NCI-H1048 (cell line): Measurements from ENCODE around the gene OR4M1.
"Not testable (repeated sequence)": the region's sequence is repeated elsewhere in the genome, so short reads cannot be mapped to it uniquely, and the experiment has no call there.

Source experiments
- DNase-seq: peaks from one replicate; lab custom pipeline; 2025; lab: John Stamatoyannopoulos, UW

OR4M1 gene

DNA sequence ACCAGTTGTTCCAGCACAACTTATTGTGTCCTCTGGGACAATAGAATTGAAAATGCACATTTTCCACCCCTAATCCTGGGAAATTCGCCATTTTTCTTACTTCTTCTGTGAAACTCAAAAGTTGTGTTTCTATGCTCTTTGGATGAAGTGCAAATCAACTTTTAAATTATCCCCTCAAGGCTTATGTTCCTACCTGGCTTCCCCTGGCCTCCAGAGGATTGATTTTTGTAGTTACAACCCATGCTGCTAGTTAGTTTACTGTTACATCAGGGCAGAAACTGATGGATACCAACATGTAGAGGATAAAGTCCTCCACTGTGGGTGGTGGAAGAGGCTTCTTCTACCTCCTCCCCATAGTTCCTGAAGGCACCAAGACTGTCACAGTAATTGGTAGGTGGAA is at the start of gene OR4M1:
OR4M1 (plus strand) TSS at position 301 of the 400 bp plus-strand sequence. CDS start 6,819 bp downstream, outside the sequence.
- not testable (repeated sequence) for DNase-seq

GRCh38 chr14:19729359-19729758 is 43.9 kb upstream of the OR4M1 start:
- DNase-seq = no peak

GRCh38 chr14:19729763-19730162 is 43.5 kb upstream of the OR4M1 start:
- DNase-seq = no peak

GRCh38 chr14:19733893-19734292 is 39.4 kb upstream of the OR4M1 start:
- not testable (repeated sequence) for DNase-seq

DNA sequence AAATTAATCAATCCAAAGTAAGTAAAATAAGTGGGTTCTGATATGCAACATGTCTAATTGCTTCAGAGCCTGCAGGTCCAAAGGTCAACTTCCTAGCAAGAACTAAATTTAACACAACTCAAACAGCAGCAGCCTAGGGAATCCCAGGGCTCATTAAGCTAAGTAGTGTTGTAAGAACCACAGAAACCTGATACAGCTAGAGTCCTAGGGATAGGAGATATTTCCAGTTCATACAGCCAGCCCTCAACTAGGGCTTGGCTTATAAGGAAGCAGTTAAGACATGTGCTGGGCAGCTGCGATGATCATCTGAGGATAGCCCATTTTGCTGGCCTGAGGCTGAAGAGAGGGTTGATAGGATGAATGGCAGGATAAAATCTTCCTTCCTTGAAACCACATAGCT is 30.0 kb upstream of the OR4M1 start, which contains the start of gene OR4Q3:
OR4Q3 (plus strand) TSS at position 316 of the 400 bp plus-strand sequence.
- no peak for DNase-seq

- not testable (repeated sequence) for DNase-seq
These were observed 21.0 kb upstream of the OR4M1 start for GRCh38 chr14:19752316-19752715.

DNA sequence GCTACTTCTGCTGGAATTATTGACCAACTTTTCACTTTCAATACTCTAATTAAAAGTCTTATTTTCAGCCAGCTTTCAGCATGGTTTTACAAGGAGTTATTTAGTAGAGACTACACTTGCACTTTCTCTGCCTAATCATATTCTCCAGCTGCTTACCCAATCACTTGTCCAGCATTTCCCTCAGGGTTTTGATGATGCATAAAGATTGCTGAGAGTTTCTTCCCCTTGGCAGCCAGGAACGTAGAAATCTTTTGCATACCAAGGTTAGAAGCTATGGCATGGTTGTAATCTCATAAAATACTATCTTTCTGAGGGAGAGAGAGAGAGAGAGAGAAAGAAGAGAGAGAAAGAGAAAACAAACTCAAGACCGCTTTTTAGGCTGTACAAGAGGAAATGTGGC is 19.1 kb upstream of the OR4M1 start:
- DNase-seq = no peak

DNA sequence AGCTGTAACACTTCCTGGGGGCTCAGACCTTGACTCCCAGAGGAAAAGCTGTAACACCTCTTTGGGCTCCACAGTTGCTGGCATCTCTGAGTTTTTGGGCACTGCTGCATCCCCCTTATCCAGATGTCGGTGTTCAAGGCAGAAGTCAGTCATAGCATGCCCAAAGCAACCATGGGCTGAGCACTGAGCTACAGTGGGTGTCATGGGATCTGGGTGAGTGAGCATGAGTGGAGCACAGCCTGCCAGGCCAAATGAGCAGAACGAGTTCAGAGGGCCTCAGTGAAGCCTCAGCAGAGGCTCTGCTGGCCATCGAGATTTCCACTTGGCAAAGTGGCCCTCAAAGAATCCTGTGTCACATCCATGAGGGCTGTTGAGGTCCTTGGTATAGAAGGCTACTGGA is 1.8 kb upstream of the OR4M1 start:
- DNase-seq = not testable (repeated sequence)

DNA sequence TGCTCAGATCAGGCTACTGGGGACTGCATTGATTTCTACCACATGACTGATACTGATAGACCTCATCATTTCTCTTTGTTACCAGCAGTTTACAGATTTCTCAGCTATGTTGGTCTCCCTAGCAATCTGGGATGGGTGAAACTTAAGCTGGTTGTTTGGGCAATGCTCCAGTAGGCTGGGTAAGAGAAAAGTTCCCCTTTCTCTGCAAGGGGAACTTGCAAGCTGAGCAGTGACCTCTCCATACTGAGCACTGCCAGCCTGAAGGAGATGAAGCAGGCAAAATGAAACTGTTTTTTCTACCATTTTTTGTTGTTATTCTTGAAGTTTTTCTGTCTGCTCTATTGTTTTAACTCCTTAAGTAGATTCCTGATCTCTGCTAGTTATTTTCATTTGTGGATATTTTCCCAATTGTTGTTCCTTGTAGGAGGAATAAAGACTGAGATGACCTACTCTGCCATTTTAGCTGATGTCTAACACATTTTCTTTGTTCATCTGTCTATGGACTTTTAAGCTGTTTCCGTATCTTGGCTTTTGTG is 1.3 kb upstream of the OR4M1 start:
- DNase-seq = no peak

DNA sequence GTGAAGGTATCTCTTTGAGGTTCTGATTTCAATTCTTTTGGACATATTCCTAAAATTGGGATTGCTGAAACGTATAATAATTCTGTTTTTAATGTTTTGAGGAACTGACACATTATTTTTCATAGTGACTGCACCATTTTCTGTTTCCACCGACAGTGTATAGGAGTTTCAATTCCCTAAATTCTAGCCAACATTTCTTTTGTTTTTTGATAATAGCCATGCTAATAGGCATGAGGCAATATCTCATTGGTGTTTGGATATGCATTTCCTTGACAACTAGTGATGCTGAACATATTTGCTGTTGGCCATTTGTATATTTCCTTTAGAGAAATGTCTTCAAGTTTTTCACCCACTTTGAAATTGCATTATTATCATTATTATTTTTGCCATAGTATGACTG is 850 bp upstream of the OR4M1 start:
- DNase-seq = not testable (repeated sequence)

GRCh38 chr14:19775587-19775986 is 2.3 kb downstream of the OR4M1 start:
- no peak for DNase-seq

GRCh38 chr14:19785848-19786247 is 12.5 kb downstream of the OR4M1 start:
- DNase-seq = not testable (repeated sequence)

- DNase-seq = not testable (repeated sequence)
These were observed 14.0 kb downstream of the OR4M1 start for GRCh38 chr14:19787318-19787717.

DNA sequence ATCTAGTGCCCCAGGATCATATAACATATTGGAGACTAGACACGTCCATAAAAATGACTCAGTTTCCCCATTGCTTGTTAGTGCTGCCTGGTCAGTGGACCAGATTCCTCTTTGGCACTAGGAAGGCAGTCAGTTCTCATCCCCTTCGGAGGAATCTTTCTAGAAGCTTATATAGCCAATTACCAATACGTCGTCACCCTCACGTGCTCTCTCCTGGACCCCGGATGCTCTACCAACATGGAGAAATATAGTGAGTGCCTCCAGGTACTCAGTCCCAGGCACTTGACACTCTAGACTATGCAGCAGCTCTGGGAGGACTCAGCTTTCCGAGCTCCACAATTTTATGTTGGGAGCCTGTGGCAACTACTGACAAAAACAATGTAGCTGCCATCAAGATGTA is 14.8 kb downstream of the OR4M1 start:
- not testable (repeated sequence) for DNase-seq

DNA sequence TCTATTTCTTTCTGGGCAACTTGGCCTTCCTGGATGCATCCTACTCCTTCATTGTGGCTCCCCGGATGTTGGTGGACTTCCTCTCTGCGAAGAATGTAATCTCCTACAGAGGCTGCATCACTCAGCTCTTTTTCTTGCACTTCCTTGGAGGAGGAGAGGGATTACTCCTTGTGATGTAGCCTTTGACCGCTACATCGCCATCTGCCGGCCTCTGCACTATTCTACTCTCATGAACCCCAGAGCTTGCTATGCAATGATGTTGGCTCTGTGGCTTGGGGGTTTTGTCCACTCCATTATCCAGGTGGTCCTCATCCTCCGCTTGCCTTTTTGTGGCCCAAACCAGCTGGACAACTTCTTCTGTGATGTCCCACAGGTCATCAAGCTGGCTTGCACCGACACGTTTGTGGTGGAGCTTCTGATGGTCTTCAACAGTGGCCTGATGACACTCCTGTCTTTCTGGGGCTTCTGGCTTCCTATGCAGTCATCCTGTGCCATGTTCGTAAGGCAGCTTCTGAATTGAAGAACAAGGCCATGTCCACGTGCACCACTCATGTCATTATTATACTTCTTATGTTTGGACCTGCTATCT is 23.3 kb downstream of the OR4M1 start:
- DNase-seq = not testable (repeated sequence)

DNA sequence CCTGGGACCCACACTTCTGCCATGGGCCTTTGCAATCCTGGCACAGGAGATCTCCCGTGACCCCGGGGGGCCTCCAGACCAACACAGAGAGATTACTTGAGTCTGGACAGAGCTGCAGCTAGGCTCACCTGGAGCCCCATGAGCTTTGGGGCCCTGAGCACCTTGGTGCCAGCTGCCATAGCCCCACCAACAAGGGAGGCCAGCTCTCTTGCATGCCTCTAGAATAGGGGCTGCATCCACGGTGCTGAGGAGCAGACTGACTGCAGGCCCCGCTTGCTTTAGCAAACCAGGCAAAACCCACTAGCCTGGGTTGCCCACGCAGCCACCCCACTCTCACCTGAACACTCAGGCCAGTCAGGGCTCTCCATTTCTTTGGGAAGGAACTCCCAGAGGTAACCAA is 26.6 kb downstream of the OR4M1 start:
- DNase-seq = no peak

- DNase-seq = no peak
These were observed 27.2 kb downstream of the OR4M1 start for GRCh38 chr14:19800282-19801117.

DNA sequence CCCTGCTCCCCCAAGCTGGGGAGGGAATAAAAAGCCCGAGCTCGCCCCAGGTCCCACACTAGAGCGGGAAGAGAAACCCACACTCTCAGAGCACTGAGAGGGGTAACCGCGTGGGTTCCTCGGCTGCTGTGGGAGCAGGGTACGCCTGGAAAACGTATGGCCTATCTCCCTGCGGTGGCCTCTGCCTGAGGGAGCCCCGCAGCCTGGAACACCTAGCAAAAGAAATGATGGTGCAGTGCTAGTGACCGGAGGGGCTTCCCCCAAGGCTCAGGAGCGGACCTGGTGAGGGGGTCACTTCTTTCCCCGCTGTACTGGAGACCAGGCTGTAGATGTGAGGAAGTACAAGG is 27.8 kb downstream of the OR4M1 start:
- no peak for DNase-seq

GRCh38 chr14:19803470-19803869 is 30.2 kb downstream of the OR4M1 start, which contains the start of gene OR4N2:
OR4N2 (plus strand) TSS chr14:19803770; CDS start chr14:19827449, 23,679 bp downstream.
- peak; percentile 67 for DNase-seq

DNA sequence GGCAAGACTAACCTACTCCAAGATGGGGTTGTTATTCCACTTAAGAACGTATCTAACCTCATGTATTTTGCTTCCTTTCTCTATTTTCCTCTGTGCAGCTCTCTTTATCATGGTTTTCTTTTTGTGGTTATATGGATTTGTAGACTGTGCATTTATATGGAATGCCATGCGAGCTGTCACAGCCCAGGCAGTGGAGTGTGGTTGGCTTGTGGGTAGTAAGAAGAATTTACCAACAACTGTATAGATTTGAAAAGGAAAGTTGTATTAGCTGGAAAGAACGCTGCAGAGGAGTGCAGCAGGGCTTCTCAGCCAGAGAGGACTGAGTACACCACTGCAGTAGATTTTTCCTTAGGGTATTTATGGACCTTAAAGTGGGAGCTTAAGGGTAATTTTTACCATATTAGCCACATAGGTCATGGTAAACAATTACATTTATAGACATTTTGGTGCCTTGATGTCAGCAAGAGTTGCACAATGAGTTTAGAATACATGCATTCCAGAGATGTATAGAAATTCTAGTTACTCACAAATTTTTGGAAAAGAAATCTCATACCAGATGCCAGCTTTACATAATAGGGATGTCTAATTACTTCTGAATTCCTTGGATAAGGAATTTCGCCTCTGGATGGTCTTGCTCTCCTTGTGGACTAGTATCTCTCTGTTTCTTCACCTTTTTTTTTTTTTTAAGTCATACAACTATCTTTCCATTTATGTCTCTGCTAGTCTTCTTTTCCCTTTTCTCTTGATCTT is 40.0 kb downstream of the OR4M1 start:
- DNase-seq = not testable (repeated sequence)

GRCh38 chr14:19819879-19820278 is 46.6 kb downstream of the OR4M1 start:
- not testable (repeated sequence) for DNase-seq

GRCh38 chr14:19821016-19821415 is 47.7 kb downstream of the OR4M1 start:
- not testable (repeated sequence) for DNase-seq
